Kidney (tissue), 14 donors: ENCODE data around the gene CRK. TPM values are rescaled to one million over a fixed set of nuclear protein-coding genes. Genes with fewer than 3 reads are reported as not detected.

Experiments used
- DNase-seq, 5 donors: peaks; one replicate each; pipeline ENCODE4 v3.0.0-alpha.2; 2013 to 2020
- FAIRE-seq: peaks from 2 replicates; lab custom pipeline; 2012; peaks lifted over from hg19 to GRCh38; lab: Jason Lieb, UNC
- H3K27ac ChIP-seq, 2 donors: one replicate each; pipeline ENCODE4 v1.7.0; 2013; ENCODE audit warnings: low read depth in 2 of 2, low read length in 2 of 2, inconsistent platforms in 1 of 2
- H3K27me3 ChIP-seq: one replicate; pipeline ENCODE4 v1.7.1; 2013; ENCODE audit warnings: low read length, inconsistent platforms; ENCODE audit not compliant: control insufficient read depth, insufficient read depth
- H3K36me3 ChIP-seq, 3 donors: one replicate each; pipeline versions ENCODE4 v1.7.0 to v1.7.1; 2013; ENCODE audit warnings: low read length in 3 of 3, control low read depth in 1 of 3, inconsistent platforms in 1 of 3; ENCODE audit not compliant: insufficient read depth in 3 of 3, control insufficient read depth in 2 of 3
- H3K4me1 ChIP-seq, 3 donors: one replicate each; pipeline versions ENCODE4 v1.7.0 to v1.7.1; 2013; ENCODE audit warnings: low read length in 3 of 3, inconsistent platforms in 1 of 3, low read depth in 1 of 3; ENCODE audit not compliant: control insufficient read depth in 2 of 3, insufficient read depth in 2 of 3
- H3K4me3 ChIP-seq, 3 donors: one replicate each; pipeline versions ENCODE4 v1.7.0 to v1.8.1; 2013; ENCODE audit warnings: low read length in 3 of 3, control low read depth in 1 of 3, inconsistent platforms in 1 of 3
- H3K9ac ChIP-seq, 3 donors: one replicate each; pipeline versions ENCODE4 v1.7.0 to v1.7.1; 2013; ENCODE audit warnings: low read length in 3 of 3, control low read depth in 1 of 3, inconsistent platforms in 1 of 3
- H3K9me3 ChIP-seq, 3 donors: one replicate each; pipeline versions ENCODE4 v1.7.0 to v1.7.1; 2013; ENCODE audit warnings: low read length in 3 of 3, control low read depth in 1 of 3, inconsistent platforms in 1 of 3; ENCODE audit not compliant: control insufficient read depth in 2 of 3, insufficient read depth in 1 of 3
- intact Hi-C: fragments of 100-400 bp; cut with DNase I; formaldehyde crosslinking; loops from one replicate; pipeline ENCODE4 v1.11.1; 2022
- polyA plus RNA-seq: library from polyadenylated mRNA; stranded (reverse); fragments of 350-450 nt; fragmentation: Illumina TruSeq; extraction: RNeasy Lipid Tissue Mini Kit (QIAGEN cat#74804); gene quantifications from one replicate; pipeline ENCODE4 v1.2.3, GENCODE V29; 2014; ENCODE audit warnings: low read depth, low replicate concordance; ENCODE audit not compliant: insufficient read depth
- total RNA-seq: library from RNA; stranded (reverse); fragmentation: NEBNext Ultra II Directional; extraction: Animal tissue kit (Norgen Biotek cat#: 25700); gene quantifications from one replicate; pipeline ENCODE4 v1.2.1, GENCODE V29; 2021
- TF ChIP-seq, protein P1 (sequence below): IDR thresholded peaks from 3 replicates; pipeline ENCODE4 v1.5.1; 2012; ENCODE audit warnings: mild to moderate bottlenecking, moderate library complexity, borderline replicate concordance; ENCODE audit not compliant: insufficient read depth; ENCODE audit errors: extremely low read depth
- donor health status: control.
- donor health status: control.
- donor health status: control.
- donor health status: control.
- donor health status: control.
- donor health status: DM: yes; HTN: yes; CAD: no.
- donor health status: Normal renal cell carcinoma (clear cell type).

The CRK gene
- total and polyA plus RNA-seq, 2 donors from 2014 or later = 26.8 to 61.3 TPM

DNA sequence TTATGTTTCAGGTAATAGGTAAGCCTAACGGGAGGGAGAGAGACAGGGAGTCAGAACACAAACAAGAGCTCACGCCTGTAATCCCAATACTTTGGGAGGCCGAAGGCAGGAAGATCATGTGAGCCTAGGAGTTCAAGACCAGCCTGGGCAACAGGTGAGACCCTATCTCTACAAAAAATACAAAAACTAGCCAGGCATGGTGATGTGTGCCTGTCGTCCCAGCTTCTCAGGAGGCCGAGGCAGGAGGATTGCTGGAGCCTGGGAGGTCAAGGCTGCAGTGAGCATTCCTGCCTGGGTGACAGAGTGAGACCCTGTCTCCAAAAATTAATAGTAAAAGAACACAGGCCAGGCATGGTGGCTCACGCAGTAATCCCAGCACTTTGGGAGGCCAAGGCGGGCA, 83.4 kb downstream of the CRK start:
- H3K27ac ChIP-seq = no peak overlapping the region
- peak in 1 of 5 donors; percentile 5 for DNase-seq
- no peaks in the 10 kb centered on the region for H3K36me3 ChIP-seq
- H3K9me3 ChIP-seq = no peaks in the 10 kb centered on the region
- H3K9ac ChIP-seq = no peak overlapping the region
- peaks cover 4 to 65% (median 44%) of the 10 kb centered on the region in 3 donors for H3K4me1 ChIP-seq
- TF ChIP-seq, protein P1, sequence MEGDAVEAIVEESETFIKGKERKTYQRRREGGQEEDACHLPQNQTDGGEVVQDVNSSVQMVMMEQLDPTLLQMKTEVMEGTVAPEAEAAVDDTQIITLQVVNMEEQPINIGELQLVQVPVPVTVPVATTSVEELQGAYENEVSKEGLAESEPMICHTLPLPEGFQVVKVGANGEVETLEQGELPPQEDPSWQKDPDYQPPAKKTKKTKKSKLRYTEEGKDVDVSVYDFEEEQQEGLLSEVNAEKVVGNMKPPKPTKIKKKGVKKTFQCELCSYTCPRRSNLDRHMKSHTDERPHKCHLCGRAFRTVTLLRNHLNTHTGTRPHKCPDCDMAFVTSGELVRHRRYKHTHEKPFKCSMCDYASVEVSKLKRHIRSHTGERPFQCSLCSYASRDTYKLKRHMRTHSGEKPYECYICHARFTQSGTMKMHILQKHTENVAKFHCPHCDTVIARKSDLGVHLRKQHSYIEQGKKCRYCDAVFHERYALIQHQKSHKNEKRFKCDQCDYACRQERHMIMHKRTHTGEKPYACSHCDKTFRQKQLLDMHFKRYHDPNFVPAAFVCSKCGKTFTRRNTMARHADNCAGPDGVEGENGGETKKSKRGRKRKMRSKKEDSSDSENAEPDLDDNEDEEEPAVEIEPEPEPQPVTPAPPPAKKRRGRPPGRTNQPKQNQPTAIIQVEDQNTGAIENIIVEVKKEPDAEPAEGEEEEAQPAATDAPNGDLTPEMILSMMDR = no peak
- no peaks in the 10 kb centered on the region for H3K27me3 ChIP-seq
- H3K4me3 ChIP-seq = no peak overlapping the region
- FAIRE-seq = no peak
- intact Hi-C loops = no loop called here

DNA sequence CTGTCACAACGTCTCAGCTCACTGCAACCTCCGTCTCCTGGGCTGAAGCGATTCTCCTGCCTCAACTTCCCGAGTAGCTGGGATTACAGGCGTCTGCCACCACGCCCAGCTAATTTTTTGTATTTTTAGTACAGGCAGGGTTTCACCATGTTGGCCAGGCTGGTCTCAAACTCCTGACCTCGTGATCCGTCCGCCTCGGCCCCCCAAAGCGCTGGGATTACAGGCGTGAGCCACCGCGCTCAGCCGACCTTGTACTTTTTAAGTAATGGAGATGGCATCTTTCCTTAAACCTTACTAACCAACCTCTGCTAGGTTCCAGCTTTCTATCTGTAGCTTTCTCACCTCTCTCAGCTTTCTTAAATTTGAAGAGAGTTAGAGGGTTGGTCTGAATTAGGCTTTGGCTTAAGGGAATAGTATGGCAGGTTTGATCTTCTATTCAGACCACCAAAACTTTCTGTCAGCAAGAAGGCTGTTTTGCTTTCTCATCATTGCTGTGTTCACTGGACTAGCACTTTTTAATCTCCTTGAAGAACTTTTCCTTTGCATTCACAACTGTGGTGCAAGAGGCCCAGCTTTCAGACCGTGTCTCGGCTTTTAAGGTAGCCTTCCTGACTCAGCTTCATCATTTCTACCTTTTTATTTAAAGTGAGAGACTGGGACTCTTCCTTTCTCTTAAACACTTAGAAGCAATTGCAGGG, 84.0 kb downstream of the CRK start:
- H3K9me3 ChIP-seq = no peaks in the 10 kb centered on the region
- TF ChIP-seq, protein P1 = no peak
- intact Hi-C loops = no loop called here
- FAIRE-seq (no peak), DNase-seq (peak in 1 of 5 donors; percentile 26)
- no peak overlapping the region for H3K9ac ChIP-seq
- no peaks in the 10 kb centered on the region for H3K36me3 ChIP-seq
- peaks cover 4 to 60% (median 42%) of the 10 kb centered on the region in 3 donors for H3K4me1 ChIP-seq
- no peak overlapping the region for H3K4me3 ChIP-seq
- no peak overlapping the region for H3K27ac ChIP-seq
- no peaks in the 10 kb centered on the region for H3K27me3 ChIP-seq

Other genes starting within 250 kb of the CRK start
- gene BHLHA9, start 185.8 kb downstream of the CRK start, total RNA-seq = not detected
- not detected for gene BHLHA9, start 185.8 kb downstream of the CRK start, polyA plus RNA-seq
- not detected for gene TRARG1, start 176.6 kb downstream of the CRK start, total RNA-seq
- gene TRARG1, start 176.6 kb downstream of the CRK start, polyA plus RNA-seq = not detected
- gene YWHAE, start 56.0 kb downstream of the CRK start, total RNA-seq = 495 TPM
- 591 TPM for gene YWHAE, start 56.0 kb downstream of the CRK start, polyA plus RNA-seq
- gene MYO1C, start 36.5 kb upstream of the CRK start, total RNA-seq = 225 TPM
- gene MYO1C, start 36.5 kb upstream of the CRK start, polyA plus RNA-seq = 62.7 TPM
- 46.2 TPM for gene INPP5K, start 60.4 kb upstream of the CRK start, total RNA-seq
- gene INPP5K, start 60.4 kb upstream of the CRK start, polyA plus RNA-seq = 36.1 TPM
- 88.5 TPM for gene PITPNA, start 106.6 kb upstream of the CRK start, total RNA-seq
- 45.2 TPM for gene PITPNA, start 106.6 kb upstream of the CRK start, polyA plus RNA-seq
- 48.9 TPM for gene SLC43A2, start 172.6 kb upstream of the CRK start, total RNA-seq
- gene SLC43A2, start 172.6 kb upstream of the CRK start, polyA plus RNA-seq = 60.4 TPM
- gene SCARF1, start 189.5 kb upstream of the CRK start, total RNA-seq = 20.1 TPM
- gene SCARF1, start 189.5 kb upstream of the CRK start, polyA plus RNA-seq = 7.0 TPM
- 17.1 TPM for gene RILP, start 193.6 kb upstream of the CRK start, total RNA-seq
- gene RILP, start 193.6 kb upstream of the CRK start, polyA plus RNA-seq = 26.6 TPM
- gene PRPF8, start 228.6 kb upstream of the CRK start, total RNA-seq = 236 TPM
- gene PRPF8, start 228.6 kb upstream of the CRK start, polyA plus RNA-seq = 181 TPM